Gastrocnemius medialis (tissue), 4 donors: ENCODE data around the gene NISCH. TPM values are rescaled to one million over a fixed set of nuclear protein-coding genes. Genes with fewer than 3 reads are reported as not detected.

Experiments
- ATAC-seq, 2 donors: fragments of 150-250 bp; one replicate each; pipeline ENCODE4 v1.9.1; 2016
- DNase-seq, 2 donors: peaks; one replicate each; pipeline ENCODE4 v3.0.0-alpha.2; 2019
- H3K27ac ChIP-seq, 4 donors: fragments of 200-600 bp; sonication (generic); 1 replicate in 1 of 4; 2 replicates in 3 of 4; pipeline ENCODE4 v1.5.1; 2016 to 2018; ENCODE audit warnings: mild to moderate bottlenecking in 2 of 4, moderate library complexity in 1 of 4
- H3K27me3 ChIP-seq, 3 donors: fragments of 200-600 bp; sonication (generic) in 2 of 3; 1 replicate in 1 of 3; 2 replicates in 2 of 3; pipeline versions ENCODE4 v1.5.1 to v1.6.0; 2016 to 2019; ENCODE audit warnings: mild to moderate bottlenecking in 1 of 3, moderate library complexity in 1 of 3
- H3K36me3 ChIP-seq, 2 donors: fragments of 200-600 bp; sonication (generic) in 1 of 2; one replicate each; pipeline ENCODE4 v1.5.1; 2017 to 2018
- H3K4me1 ChIP-seq, 2 donors: fragments of 200-600 bp; sonication (generic) in 1 of 2; one replicate each; pipeline ENCODE4 v1.5.1; 2016 to 2017; ENCODE audit warnings: mild to moderate bottlenecking in 2 of 2
- H3K4me3 ChIP-seq, 4 donors: fragments of 200-600 bp; sonication (generic) in 3 of 4; 1 replicate in 1 of 4; 2 replicates in 3 of 4; pipeline ENCODE4 v1.5.1; 2016 to 2019; ENCODE audit warnings: mild to moderate bottlenecking in 2 of 4
- H3K9me3 ChIP-seq, 3 donors: fragments of 200-600 bp; sonication (generic) in 2 of 3; 1 replicate in 1 of 3; 2 replicates in 2 of 3; pipeline ENCODE4 v1.5.1; 2016 to 2019
- POLR2A ChIP-seq, 2 donors: fragments of 450-650 bp; IDR thresholded peaks; one replicate each; pipeline ENCODE4 v1.6.1; 2017; ENCODE audit warnings: antibody characterized with exemption in 2 of 2, mild to moderate bottlenecking in 2 of 2, moderate library complexity in 2 of 2
- in situ Hi-C, 4 donors: fragments of 200-750 bp; cut with MboI; loops; one replicate each; pipeline versions ENCODE4 v1.15.0 to v1.8.0; 2017; ENCODE audit warnings: low sequenced_read_pairs in 4 of 4
- intact Hi-C: fragments of 100-400 bp; cut with DNase I; formaldehyde crosslinking; loops from one replicate; pipeline ENCODE4 v1.15.1; 2023; ENCODE audit warnings: low total_unique reads
- total RNA-seq, 4 donors: library from RNA; depleted of rRNA; stranded (reverse); fragments of >200 nt; gene quantifications; one replicate each; pipeline versions ENCODE4 v1.1.0 to v1.2.3, GENCODE V29; 2016
- TF ChIP-seq, protein P1 (sequence below), 5 experiments: fragments of 450-650 bp in 3 of 5; fragments of 200-600 bp in 2 of 5; sonication (generic) in 2 of 5; IDR thresholded peaks in 4 of 5; conservative IDR thresholded peaks in 1 of 5; 1 replicate in 4 of 5; 2 replicates in 1 of 5; pipeline ENCODE4 v1.5.1; 2016 to 2019; ENCODE audit warnings: antibody characterized with exemption in 5 of 5, mild to moderate bottlenecking in 3 of 5, moderate library complexity in 3 of 5

NISCH gene
- total RNA-seq, 4 donors from 2014 or later, result 19.2 to 38.3 (median 25.0) TPM

DNA sequence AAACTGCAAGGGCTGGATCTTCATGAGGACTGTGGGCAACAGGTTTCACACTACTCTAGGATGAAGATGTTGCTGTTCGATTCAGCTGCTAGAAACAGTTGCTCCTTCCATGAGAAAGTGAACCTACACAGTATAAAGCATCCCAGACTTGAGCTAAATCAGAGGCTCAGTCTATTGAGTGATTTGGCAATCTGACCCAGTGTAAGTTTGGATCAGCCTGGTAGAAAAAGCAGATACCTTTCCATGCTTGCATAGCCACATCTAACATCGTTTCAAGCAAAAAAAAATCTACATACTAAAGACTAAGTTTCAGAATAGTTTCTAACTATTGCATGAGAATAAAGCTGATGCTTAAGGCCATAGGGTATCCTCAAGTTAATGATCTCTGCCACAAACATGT lies 85.6 kb downstream of the NISCH start:
- DNase-seq, result no peak
- Histone ChIP-seq H3K9me3 (no peaks in the 10 kb centered on the region), H3K27me3 (no peaks in the 10 kb centered on the region), H3K4me3 (no peak overlapping the region), H3K4me1 (peaks cover 39 to 60% of the 10 kb centered on the region in 2 donors), H3K36me3 (peaks cover 0 to 23% of the 10 kb centered on the region in 2 donors), H3K27ac (peak overlapping the region in 1 of 4 donors; percentile 16)
- no peak for ATAC-seq
- TF ChIP-seq POLR2A (IDR thresholded peaks at IDR 0.05), result no peak
- TF ChIP-seq, protein P1, sequence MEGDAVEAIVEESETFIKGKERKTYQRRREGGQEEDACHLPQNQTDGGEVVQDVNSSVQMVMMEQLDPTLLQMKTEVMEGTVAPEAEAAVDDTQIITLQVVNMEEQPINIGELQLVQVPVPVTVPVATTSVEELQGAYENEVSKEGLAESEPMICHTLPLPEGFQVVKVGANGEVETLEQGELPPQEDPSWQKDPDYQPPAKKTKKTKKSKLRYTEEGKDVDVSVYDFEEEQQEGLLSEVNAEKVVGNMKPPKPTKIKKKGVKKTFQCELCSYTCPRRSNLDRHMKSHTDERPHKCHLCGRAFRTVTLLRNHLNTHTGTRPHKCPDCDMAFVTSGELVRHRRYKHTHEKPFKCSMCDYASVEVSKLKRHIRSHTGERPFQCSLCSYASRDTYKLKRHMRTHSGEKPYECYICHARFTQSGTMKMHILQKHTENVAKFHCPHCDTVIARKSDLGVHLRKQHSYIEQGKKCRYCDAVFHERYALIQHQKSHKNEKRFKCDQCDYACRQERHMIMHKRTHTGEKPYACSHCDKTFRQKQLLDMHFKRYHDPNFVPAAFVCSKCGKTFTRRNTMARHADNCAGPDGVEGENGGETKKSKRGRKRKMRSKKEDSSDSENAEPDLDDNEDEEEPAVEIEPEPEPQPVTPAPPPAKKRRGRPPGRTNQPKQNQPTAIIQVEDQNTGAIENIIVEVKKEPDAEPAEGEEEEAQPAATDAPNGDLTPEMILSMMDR (IDR thresholded peaks at IDR 0.05 in 4 of 5, conservative IDR thresholded peaks at IDR 0.05 in 1 of 5), result no peak
- in situ Hi-C loops, result loop anchor here in 1 of 4 donors (10.0 kb wide), 1 partner anchor 76 kb away; no protein-coding TSS in a partner anchor
- intact Hi-C loops, result no loop called here

Other genes with a start within 250 kb of the NISCH start
- under 1 TPM in 3 of 4 donors, not detected in 1; 0.07 to 0.41 (median 0.13) TPM for gene TLR9, start 230.0 kb upstream of the NISCH start, total RNA-seq
- 100 to 1,000 TPM in 3 of 4 donors, 10 to 100 TPM in 1; 99.2 to 222 (median 168) TPM for gene TWF2, start 216.4 kb upstream of the NISCH start, total RNA-seq
- 1 to 10 TPM in 3 of 4 donors, under 1 TPM in 1; 0.97 to 5.2 (median 3.5) TPM for gene PPM1M, start 209.8 kb upstream of the NISCH start, total RNA-seq
- 10 to 100 TPM; 54.1 to 64.9 (median 59.3) TPM for gene WDR82, start 177.0 kb upstream of the NISCH start, total RNA-seq
- 10 to 100 TPM in 1 of 4 donors, 1 to 10 TPM in 3; 5.1 to 11.2 (median 7.7) TPM for gene GLYCTK, start 167.8 kb upstream of the NISCH start, total RNA-seq
- gene DNAH1, start 139.3 kb upstream of the NISCH start, total RNA-seq, result 1 to 10 TPM; 1.4 to 6.8 (median 2.0) TPM
- gene BAP1, start 45.6 kb upstream of the NISCH start, total RNA-seq, result 10 to 100 TPM; 69.8 to 88.2 (median 76.5) TPM
- 10 to 100 TPM in 1 of 4 donors, 1 to 10 TPM in 3; 3.1 to 11.4 (median 6.8) TPM for gene PHF7, start 44.9 kb upstream of the NISCH start, total RNA-seq
- gene SEMA3G, start 10.5 kb upstream of the NISCH start, total RNA-seq, result 10 to 100 TPM in 3 of 4 donors, 1 to 10 TPM in 1; 3.8 to 20.3 (median 13.1) TPM
- gene TNNC1, start 1.6 kb upstream of the NISCH start, total RNA-seq, result over 10,000 TPM in 1 of 4 donors, 1,000 to 10,000 TPM in 3; 5,017 to 11,453 (median 7,253) TPM
- gene STAB1, start 39.7 kb downstream of the NISCH start, total RNA-seq, result 10 to 100 TPM; 10.3 to 27.2 (median 23.3) TPM
- 10 to 100 TPM in 1 of 4 donors, 1 to 10 TPM in 3; 4.4 to 14.7 (median 8.1) TPM for gene NT5DC2, start 78.3 kb downstream of the NISCH start, total RNA-seq
- 10 to 100 TPM in 1 of 4 donors, 1 to 10 TPM in 1, under 1 TPM in 2; 0.31 to 26.1 (median 0.87) TPM for gene UQCC5, start 81.0 kb downstream of the NISCH start, total RNA-seq
- gene PBRM1, start 230.3 kb downstream of the NISCH start, total RNA-seq, result 10 to 100 TPM; 22.9 to 45.2 (median 27.5) TPM
- gene GNL3, start 230.4 kb downstream of the NISCH start, total RNA-seq, result 100 to 1,000 TPM in 1 of 4 donors, 10 to 100 TPM in 3; 67.6 to 108 (median 94.2) TPM